ENCODE measurements around the gene TNIK. TPM values are rescaled to one million over a fixed set of nuclear protein-coding genes. Genes with fewer than 3 reads are reported as not detected.

The TNIK gene
- total and polyA plus RNA-seq, 8 donors, result 2.1 to 40.2 (median 10.1) TPM

DNA sequence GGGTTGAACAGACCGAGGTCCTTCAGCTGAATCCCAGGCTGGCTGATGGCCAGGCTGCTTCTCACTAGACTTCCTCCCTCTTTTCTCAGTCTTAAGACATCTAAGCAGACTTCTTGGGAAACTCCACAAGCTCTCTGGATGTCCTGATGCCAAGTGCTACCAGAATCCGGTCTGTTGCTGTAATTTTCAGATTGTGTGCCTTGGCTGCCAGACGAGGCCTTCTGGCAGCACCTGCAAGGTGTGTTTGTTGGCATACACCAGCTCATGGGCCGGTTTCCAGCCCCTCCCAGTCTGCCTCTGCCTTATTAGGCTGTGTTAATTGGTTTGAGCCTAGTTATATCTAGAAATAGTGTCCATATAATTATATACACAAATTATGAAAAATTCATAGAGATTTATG lies 120.6 kb downstream of the TNIK start:
- DNase-seq, result peak; percentile 26 to 96
- peak overlapping the region; percentile 62 to 84 (median 71) for H3K27ac ChIP-seq
- peak in 2 of 3 donors; percentile 59 to 73 for TF ChIP-seq POLR2AphosphoS5 (IDR thresholded peaks at IDR 0.05)
- TF ChIP-seq, protein P1, sequence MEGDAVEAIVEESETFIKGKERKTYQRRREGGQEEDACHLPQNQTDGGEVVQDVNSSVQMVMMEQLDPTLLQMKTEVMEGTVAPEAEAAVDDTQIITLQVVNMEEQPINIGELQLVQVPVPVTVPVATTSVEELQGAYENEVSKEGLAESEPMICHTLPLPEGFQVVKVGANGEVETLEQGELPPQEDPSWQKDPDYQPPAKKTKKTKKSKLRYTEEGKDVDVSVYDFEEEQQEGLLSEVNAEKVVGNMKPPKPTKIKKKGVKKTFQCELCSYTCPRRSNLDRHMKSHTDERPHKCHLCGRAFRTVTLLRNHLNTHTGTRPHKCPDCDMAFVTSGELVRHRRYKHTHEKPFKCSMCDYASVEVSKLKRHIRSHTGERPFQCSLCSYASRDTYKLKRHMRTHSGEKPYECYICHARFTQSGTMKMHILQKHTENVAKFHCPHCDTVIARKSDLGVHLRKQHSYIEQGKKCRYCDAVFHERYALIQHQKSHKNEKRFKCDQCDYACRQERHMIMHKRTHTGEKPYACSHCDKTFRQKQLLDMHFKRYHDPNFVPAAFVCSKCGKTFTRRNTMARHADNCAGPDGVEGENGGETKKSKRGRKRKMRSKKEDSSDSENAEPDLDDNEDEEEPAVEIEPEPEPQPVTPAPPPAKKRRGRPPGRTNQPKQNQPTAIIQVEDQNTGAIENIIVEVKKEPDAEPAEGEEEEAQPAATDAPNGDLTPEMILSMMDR (IDR thresholded peaks at IDR 0.05), result no peak
- no peaks in the 10 kb centered on the region for H3K36me3 ChIP-seq
- H3K9me3 ChIP-seq, result no peaks in the 10 kb centered on the region
- WGBS, 5 donors, result 27 to 45% (median 29%) methylated on average over 4 of the region's 4 CpGs
- intact Hi-C loops (cut with DNase I; ENCODE audit: low total_unique reads), result no loop called here
- H3K4me1 ChIP-seq, result peaks cover 12 to 58% (median 34%) of the 10 kb centered on the region in 4 donors
- H3K4me3 ChIP-seq, result no peak overlapping the region
- no peaks in the 10 kb centered on the region for H3K27me3 ChIP-seq

DNA sequence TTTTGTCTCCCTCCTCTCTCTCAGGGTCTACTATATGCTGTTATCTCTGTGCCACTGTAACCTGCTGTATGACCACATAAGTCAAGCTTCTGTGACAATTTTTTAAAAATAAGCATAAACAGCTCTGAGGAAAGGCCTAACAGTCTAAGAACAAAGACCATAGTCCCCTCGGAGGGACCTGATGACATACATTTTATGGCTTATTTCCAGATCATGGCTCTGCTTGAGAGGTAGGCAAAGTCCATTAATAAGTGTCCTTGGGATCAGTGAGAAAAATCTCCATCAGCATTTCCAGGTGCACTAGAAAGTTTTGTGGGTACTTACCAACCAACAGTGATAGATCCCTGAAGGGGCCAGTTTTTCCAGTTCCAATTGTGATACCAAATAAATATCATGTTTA lies 123.8 kb downstream of the TNIK start:
- peak in 1 of 2 donors; percentile 11 for DNase-seq
- Histone ChIP-seq H3K4me1 (peaks cover 12 to 62% (median 42%) of the 10 kb centered on the region in 4 donors), H3K27ac (peak overlapping the region in 4 of 5 donors; percentile 11 to 77 (median 38)), H3K36me3 (no peaks in the 10 kb centered on the region), H3K4me3 (no peak overlapping the region), H3K27me3 (no peaks in the 10 kb centered on the region), H3K9me3 (no peaks in the 10 kb centered on the region)
- TF ChIP-seq, protein P1 (IDR thresholded peaks at IDR 0.05), result no peak
- no peak for TF ChIP-seq POLR2AphosphoS5 (IDR thresholded peaks at IDR 0.05)
- no peak for TF ChIP-seq POLR2A (IDR thresholded peaks at IDR 0.05)
- no peak for TF ChIP-seq EP300 (IDR thresholded peaks at IDR 0.05)
- WGBS, 5 donors, result 30 to 53% (median 47%) methylated on average over 1 of the region's 1 CpG
- intact Hi-C loops (cut with DNase I; ENCODE audit: low total_unique reads), result no loop called here

DNA sequence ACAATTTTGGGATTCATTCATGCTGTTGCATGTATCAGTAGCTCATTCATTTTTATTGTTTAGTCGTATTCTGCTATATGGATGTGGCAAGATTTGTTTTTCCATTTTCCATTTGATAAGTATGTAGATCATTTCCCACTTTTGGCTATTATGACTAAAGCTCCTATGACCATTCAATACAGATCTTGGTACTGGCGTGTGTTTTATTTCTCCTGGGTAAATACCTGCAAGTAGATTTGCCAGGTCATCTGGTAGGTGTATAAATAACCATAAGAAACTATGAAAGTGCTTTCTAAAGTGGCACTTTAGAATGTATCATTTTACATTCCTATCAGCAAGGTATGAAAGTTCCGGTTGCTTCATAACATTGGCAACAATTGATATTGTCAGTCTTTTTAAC lies 124.6 kb downstream of the TNIK start:
- peak overlapping the region in 4 of 5 donors; percentile 62 to 77 (median 62) for H3K27ac ChIP-seq
- WGBS, 5 donors, result 33 to 68% (median 57%) methylated on average over 3 of the region's 3 CpGs
- TF ChIP-seq POLR2A (IDR thresholded peaks at IDR 0.05) (no peak), POLR2AphosphoS5 (IDR thresholded peaks at IDR 0.05) (no peak), EP300 (IDR thresholded peaks at IDR 0.05) (no peak)
- TF ChIP-seq, protein P1 (IDR thresholded peaks at IDR 0.05), result no peak
- no peaks in the 10 kb centered on the region for H3K27me3 ChIP-seq
- no peaks in the 10 kb centered on the region for H3K9me3 ChIP-seq
- no peak for DNase-seq
- intact Hi-C loops (cut with DNase I; ENCODE audit: low total_unique reads), result no loop called here
- peaks cover 12 to 59% (median 37%) of the 10 kb centered on the region in 4 donors for H3K4me1 ChIP-seq
- no peaks in the 10 kb centered on the region for H3K36me3 ChIP-seq
- H3K4me3 ChIP-seq, result no peak overlapping the region

DNA sequence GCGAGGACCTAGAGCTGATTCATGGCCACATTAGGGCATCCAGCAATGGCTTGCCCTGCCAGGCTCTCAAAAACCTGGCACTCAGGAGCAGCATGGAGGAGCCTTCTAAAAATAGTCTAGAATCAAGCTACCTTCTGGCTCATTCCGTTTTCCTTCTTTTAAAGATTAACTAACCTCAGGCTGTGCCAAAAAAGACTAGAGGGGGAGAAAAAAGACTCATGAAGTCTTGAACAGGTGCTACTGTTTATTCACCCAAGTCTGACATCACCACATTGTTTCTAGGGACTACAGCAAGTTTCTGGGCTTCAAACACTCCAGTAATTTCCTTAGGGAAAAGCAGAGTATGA lies 125.8 kb downstream of the TNIK start:
- 26 to 46% (median 31%) methylated on average over 2 of the region's 2 CpGs for WGBS, 5 donors
- H3K4me1 ChIP-seq, result peaks cover 7 to 60% (median 35%) of the 10 kb centered on the region in 4 donors
- no peak overlapping the region for H3K4me3 ChIP-seq
- no peaks in the 10 kb centered on the region for H3K9me3 ChIP-seq
- DNase-seq, result peak; percentile 81
- H3K36me3 ChIP-seq, result no peaks in the 10 kb centered on the region
- intact Hi-C loops (cut with DNase I; ENCODE audit: low total_unique reads), result no loop called here
- no peaks in the 10 kb centered on the region for H3K27me3 ChIP-seq
- H3K27ac ChIP-seq, result peak overlapping the region; percentile 20 to 77 (median 62)
- TF ChIP-seq, protein P1 (IDR thresholded peaks at IDR 0.05), result no peak
- no peak for TF ChIP-seq POLR2A (IDR thresholded peaks at IDR 0.05)
- no peak for TF ChIP-seq EP300 (IDR thresholded peaks at IDR 0.05)
- TF ChIP-seq POLR2AphosphoS5 (IDR thresholded peaks at IDR 0.05), result peak in 2 of 3 donors; percentile 25 to 29

Measured in stomach (tissue), 9 donors.